ENCODE data around the gene TMEM255A.

The TMEM255A gene

GRCh38 chrX:120213438-120214265 lies 97.6 kb downstream of the TMEM255A start:
- TF ChIP-seq, protein P1, sequence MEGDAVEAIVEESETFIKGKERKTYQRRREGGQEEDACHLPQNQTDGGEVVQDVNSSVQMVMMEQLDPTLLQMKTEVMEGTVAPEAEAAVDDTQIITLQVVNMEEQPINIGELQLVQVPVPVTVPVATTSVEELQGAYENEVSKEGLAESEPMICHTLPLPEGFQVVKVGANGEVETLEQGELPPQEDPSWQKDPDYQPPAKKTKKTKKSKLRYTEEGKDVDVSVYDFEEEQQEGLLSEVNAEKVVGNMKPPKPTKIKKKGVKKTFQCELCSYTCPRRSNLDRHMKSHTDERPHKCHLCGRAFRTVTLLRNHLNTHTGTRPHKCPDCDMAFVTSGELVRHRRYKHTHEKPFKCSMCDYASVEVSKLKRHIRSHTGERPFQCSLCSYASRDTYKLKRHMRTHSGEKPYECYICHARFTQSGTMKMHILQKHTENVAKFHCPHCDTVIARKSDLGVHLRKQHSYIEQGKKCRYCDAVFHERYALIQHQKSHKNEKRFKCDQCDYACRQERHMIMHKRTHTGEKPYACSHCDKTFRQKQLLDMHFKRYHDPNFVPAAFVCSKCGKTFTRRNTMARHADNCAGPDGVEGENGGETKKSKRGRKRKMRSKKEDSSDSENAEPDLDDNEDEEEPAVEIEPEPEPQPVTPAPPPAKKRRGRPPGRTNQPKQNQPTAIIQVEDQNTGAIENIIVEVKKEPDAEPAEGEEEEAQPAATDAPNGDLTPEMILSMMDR (IDR thresholded peaks at IDR 0.05; ENCODE audit: low read depth, low read length): peak; percentile 77
- DNase-seq (ENCODE audit: low read depth in 2 of 2): peak; percentile 66 to 67

More at GRCh38 chrX:120213438-120214265, 97.6 kb downstream of the TMEM255A start:
- H3K4me3 ChIP-seq (replicated peaks in 1 of 2; ENCODE audit: low read depth in 2 of 2, low read length in 2 of 2): no peak overlapping the region

Data from cardiac fibroblast (primary cell).